Measurements from ENCODE around the gene VWA3A.

- no peak for TF ChIP-seq EZH2 (IDR thresholded peaks at IDR 0.05; ENCODE audit: insufficient read depth, poor library complexity, severe bottlenecking)
- no peak for TF ChIP-seq EZH2phosphoT487 (IDR thresholded peaks at IDR 0.05; ENCODE audit: insufficient read depth, low read depth)
Observed at GRCh38 chr16:22144520-22144919, 52.2 kb downstream of the VWA3A start.
